ENCODE measurements around the gene SVOP.

The SVOP gene

GRCh38 chr12:108928695-108929094, 92.2 kb downstream of the SVOP start:
- DNase-seq = no peak

DNA sequence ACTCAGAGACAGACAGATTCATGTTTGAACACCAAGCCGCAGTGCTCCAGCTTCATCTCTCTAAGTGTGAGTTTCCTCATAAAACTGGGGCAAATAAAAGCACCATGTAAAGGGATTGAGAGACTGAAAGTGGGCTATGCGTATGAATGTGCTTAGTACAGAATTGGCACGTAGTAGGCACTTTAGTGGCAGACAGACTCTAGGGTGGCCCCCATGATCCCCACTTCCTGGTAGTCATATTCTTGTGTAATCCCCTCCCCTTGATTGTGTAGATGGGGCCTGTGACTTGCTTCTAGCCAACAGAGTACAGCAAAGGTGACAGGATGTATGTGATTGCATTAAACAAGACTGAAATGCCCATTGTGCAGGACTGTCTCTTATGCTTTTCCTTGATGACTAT, 98.0 kb downstream of the SVOP start:
- no peak for DNase-seq

DNA sequence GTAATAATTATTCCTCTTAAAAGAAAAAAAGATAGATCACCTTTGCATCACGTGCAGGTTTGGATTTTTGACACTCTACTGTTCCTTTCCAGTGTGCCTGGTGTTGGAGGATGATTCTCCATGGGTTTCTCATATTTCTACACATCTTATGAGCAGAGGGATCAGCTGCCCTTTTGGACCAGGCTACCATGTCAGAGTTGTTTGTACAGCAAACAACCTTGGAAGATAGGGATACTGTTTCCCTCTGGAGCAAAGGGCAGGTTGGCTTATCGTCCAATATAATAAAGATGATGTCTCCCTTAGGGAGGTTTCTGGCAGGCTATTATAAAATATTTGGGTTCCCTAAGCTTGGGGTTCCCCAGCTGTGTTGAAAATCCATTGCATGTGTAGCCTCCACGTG, 98.9 kb downstream of the SVOP start:
- no peak for DNase-seq

GRCh38 chr12:108918960-108919642, 101.8 kb downstream of the SVOP start:
- no peak for DNase-seq

GRCh38 chr12:108918206-108918605, 102.7 kb downstream of the SVOP start:
- DNase-seq = no peak

DNA sequence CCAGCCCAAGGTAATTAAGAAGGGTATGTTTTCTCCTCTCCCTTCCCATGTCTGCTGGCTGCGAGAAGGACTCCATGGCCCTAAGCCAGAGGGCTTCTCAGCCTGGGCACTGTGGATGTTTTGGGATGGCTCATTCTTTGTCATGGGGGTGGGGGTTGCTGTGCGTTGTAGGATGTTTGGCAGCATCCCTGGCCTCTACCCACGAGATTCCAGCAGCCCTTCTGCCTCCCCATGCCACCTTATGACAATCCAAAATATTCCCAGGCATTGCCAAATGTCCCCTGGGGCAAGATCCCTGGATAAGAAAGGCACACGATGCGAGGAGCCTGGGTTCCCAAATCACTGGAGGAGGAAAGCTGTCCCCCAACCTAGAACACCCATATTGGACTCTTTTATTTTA, 104.5 kb downstream of the SVOP start:
- no peak for DNase-seq

- DNase-seq = no peak
Measured at GRCh38 chr12:108915632-108916133, 105.2 kb downstream of the SVOP start.

DNA sequence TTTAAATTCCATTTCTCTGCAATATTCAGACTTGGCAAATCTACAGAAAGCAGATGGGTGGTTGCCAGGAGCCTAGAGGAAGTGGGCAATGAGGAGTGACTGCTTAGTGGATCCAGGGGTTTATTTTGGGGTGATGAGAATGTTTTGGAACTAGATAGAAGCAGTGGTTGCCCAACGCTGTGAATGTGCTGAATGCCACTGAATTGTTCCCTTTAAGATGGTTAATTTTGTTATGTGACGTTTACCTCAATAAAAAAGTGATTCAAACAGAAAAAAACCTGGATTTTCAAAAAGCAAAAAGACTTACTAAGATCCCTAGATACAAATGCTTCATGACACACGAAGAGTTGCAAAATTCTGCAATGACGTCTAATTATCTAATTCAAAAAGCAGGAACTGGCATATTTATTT, 106.7 kb downstream of the SVOP start:
- no peak for DNase-seq

DNA sequence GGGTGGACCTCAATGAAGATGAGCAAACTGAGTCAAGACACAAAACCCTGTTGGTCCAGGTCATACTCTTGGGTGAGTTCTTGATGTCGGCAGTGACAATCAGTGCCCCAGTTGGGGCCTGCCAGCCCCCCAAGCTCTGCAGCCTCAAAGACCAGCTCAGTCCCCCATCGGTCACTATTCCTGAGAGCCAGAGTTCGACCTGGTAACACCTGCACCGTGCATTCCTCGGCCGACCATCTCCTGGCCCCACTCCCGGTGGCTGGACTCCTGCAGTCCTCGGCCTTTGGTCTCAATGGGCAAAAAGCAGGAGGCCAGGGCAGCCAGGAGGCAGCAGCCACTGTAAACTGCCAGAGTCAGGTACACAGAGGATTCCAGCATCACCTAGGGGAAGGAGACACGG, 108.5 kb downstream of the SVOP start:
- no peak for DNase-seq

DNA sequence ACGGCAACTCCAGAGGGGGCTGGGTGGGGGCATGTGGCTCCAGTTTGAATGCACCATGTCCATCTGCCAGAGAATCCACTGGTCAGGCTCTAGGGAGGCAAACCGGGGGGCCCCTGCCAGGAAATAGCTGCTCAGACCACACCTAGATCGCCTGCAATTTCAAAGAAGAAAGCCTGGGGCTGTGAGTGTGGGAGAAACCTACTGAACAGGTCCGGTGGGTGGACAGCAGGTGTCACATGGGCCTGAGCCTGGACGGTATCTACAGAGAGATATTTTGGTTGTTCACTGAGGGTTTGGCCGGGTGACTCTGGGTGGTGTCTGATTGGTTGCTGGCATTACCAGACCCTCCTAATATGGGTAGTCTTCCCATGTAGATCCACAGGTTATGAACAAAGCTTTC, 109.0 kb downstream of the SVOP start:
- no peak for DNase-seq

DNA sequence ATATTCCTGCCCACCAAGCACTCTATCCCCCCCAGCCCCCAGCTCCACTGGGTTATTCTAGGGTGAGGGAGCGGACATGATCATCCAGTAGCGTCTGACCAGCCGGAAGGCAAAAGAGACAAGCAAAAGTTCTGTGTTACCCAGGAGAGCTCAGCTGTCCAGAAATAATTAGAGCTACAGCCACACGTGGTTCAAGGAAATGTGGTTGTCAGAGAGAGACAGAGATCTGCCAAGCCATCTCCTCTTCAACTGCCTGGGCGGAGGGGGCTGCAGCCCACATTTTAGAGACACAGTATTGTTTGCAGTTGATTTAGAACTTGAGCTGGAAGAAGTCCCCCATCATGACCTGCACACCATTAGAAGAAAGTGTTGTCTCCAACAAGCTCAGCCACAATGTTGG, 110.5 kb downstream of the SVOP start:
- no peak for DNase-seq

- no peak for DNase-seq
Measured at GRCh38 chr12:108907839-108908351, 113.0 kb downstream of the SVOP start.

DNA sequence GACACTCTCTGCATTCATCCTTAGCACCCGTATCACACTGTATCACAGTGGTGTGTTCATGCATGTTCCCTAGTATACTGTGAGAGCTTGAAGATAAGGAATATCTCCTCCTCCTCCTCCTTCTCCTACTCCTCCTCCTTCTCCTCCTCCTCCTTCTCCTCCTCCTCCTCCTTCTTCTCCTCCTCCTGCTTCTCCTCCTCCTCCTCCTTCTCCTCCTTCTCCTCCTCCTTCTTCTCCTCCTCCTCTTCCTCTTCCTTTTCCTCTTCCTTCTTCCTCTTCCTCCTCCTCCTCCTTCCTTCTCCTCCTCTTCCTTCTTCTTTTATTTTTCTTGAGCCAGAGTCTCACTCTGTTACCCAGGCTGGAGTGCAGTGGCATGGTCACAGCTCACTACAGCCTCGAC, 113.9 kb downstream of the SVOP start:
- no peak for DNase-seq

- DNase-seq = no peak
Measured at GRCh38 chr12:108905725-108906124, 115.1 kb downstream of the SVOP start.

- DNase-seq = no peak
Measured at GRCh38 chr12:108899145-108899544, 121.7 kb downstream of the SVOP start.

DNA sequence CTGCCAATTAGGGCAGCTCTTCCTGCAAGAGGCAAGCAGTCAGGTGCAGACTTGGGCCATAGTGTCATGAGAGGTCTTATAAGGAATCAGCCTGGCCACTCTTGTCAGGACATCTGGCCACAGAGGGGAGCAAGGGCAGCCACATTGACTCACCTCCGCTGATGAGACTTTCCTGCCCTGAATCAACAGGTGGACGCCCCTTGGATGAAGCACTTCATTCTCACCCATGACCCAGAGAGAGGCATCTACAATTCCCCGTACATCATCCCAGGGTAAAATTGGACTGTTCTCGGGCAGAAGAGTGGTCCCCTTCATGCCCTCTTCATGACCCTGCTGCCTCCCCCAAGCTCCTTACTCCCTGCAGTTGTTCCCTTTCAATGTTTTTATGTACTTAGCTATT, 124.1 kb downstream of the SVOP start:
- DNase-seq = no peak

GRCh38 chr12:108896336-108896735, 124.5 kb downstream of the SVOP start:
- no peak for DNase-seq

GRCh38 chr12:108895220-108895802, 125.6 kb downstream of the SVOP start:
- no peak for DNase-seq

- DNase-seq = no peak
Measured at GRCh38 chr12:108890208-108890607, 130.7 kb downstream of the SVOP start.

DNA sequence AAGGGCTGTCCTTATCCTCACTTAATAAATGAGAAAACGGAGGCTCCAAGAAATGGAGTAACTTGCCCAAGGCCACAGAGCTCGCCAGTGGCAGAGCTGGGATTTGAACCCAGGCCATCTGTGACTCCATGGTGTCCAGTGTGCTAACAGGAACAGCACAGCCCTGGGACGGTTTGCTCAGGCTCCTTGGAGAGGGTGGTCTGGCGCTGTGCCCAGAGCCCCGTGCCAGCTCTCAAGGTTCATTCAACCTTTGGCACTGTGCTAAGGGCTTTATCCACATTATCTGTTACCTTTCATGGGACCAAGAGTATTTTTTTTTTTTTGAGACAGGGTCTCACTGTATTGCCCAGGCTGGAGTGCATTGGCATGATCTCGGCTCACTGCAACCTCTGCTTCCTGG, 132.8 kb downstream of the SVOP start:
- peak; percentile 1 for DNase-seq

GRCh38 chr12:108886873-108887629, 133.8 kb downstream of the SVOP start:
- DNase-seq = no peak

DNA sequence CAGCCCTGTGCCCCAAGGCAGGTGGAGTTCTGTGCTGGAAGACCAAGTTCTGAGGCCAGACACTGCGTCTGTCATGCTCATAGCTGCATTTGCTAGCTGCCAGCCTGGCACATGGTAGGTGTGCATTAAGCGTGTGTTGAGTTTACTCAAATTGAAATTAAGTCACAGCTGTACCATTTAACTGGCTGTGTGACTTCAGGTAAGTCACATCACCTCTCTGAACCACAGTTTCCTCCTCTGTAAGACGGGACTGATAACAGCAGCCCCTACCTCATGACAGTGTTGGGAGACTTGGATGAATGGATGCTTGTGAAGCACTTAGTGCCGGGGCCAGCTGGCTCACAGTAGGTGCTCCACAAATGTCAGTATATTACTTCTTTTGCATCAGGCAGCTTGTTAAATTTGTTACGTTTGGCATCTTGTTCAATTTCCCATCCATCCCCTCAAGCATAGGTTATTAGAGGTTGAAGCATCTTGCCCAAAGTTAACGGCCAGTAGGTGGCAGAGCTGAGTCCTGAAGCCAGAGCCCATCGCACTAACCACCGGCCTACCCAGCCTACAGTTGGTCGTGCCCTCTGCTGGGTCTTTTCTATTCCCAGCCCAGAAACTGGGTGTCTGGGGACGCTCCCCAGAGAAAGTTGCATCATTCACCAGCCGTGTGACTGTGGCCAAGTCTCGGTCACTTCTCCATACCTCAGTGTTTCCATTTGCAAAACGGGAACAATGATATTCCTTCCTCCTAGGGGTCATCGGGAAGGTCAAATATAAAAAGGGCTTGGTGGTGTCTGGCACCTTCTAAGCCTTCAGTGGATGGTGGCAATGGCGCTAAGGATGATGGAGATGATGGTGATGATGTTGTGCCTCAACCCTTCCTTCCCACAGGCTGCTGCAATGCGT, 136.5 kb downstream of the SVOP start:
- DNase-seq = no peak

GRCh38 chr12:108881953-108882352, 138.9 kb downstream of the SVOP start:
- DNase-seq = no peak

All from NCI-H1105 treated with DMSO at 0.1 percent for 48 hours (cell line).